ENCODE measurements around the gene SRGAP1. TPM values are rescaled to one million over a fixed set of nuclear protein-coding genes. Genes with fewer than 3 reads are reported as not detected.

Gene SRGAP1
- polyA plus RNA-seq, 1 donor (not counting 4 experiments of a cell fraction or from before 2014, with no cell fraction given), result 4.5 TPM

- no peaks in the 10 kb centered on the region for H4K20me1 ChIP-seq (ENCODE audit: control insufficient read depth, extremely low read depth, insufficient read depth, low read length)
- H3K9me3 ChIP-seq (ENCODE audit: control insufficient read depth, low read depth, low read length), result no peaks in the 10 kb centered on the region
- no peak for FAIRE-seq
- no peak for TF ChIP-seq EZH2 (IDR thresholded peaks at IDR 0.05; ENCODE audit: low read length)
- H3K36me3 ChIP-seq (ENCODE audit: control insufficient read depth in 2 of 2, extremely low read depth in 1 of 2, insufficient read depth in 2 of 2, low read length in 2 of 2), result no peaks in the 10 kb centered on the region
- DNase-seq (ENCODE audit: low read depth, low spot score), result no peak
- peaks cover 9% of the 10 kb centered on the region for H3K4me1 ChIP-seq (ENCODE audit: control insufficient read depth, extremely low read depth, insufficient read depth, low read length)
- H3K9me1 ChIP-seq (ENCODE audit: control insufficient read depth, extremely low read depth, insufficient read depth, low read length), result no peaks in the 10 kb centered on the region
- no peak overlapping the region for H3K4me3 ChIP-seq (ENCODE audit: control insufficient read depth in 2 of 3, extremely low read depth in 1 of 3, insufficient read depth in 2 of 3, low read depth in 1 of 3, low read length in 3 of 3)
- H3K9ac ChIP-seq (ENCODE audit: control insufficient read depth, extremely low read depth, insufficient read depth, low read length), result no peak overlapping the region
- H3K27me3 ChIP-seq (ENCODE audit: control insufficient read depth, extremely low read depth, insufficient read depth, low read length), result no peaks in the 10 kb centered on the region
- dilution Hi-C loops (cut with MboI; ENCODE audit: extremely low pct_ligation_motif_present, low sequenced_read_pairs), result no loop called here
- no peak overlapping the region for H3K4me2 ChIP-seq (ENCODE audit: control insufficient read depth, extremely low read depth, insufficient read depth, low read depth, low read length)
- no peak overlapping the region for H2AFZ ChIP-seq (ENCODE audit: control insufficient read depth, low read length)
- no peak overlapping the region for H3K27ac ChIP-seq (ENCODE audit: control insufficient read depth, insufficient read depth, low read length)
- peaks cover 16% of the 10 kb centered on the region for H3K79me2 ChIP-seq (ENCODE audit: control insufficient read depth, insufficient read depth, low read length)
These were observed 119.4 kb downstream of the SRGAP1 start for GRCh38 chr12:63963868-63964267.

GRCh38 chr12:63964301-63964700, 119.8 kb downstream of the SRGAP1 start:
- no peak for DNase-seq (ENCODE audit: low read depth, low spot score)
- Histone ChIP-seq H3K4me1 (ENCODE audit: control insufficient read depth, extremely low read depth, insufficient read depth, low read length) (peaks cover 9% of the 10 kb centered on the region), H3K4me2 (ENCODE audit: control insufficient read depth, extremely low read depth, insufficient read depth, low read depth, low read length) (no peak overlapping the region), H3K79me2 (ENCODE audit: control insufficient read depth, insufficient read depth, low read length) (peaks cover 16% of the 10 kb centered on the region), H3K27me3 (ENCODE audit: control insufficient read depth, extremely low read depth, insufficient read depth, low read length) (no peaks in the 10 kb centered on the region), H2AFZ (ENCODE audit: control insufficient read depth, low read length) (no peak overlapping the region), H3K9me3 (ENCODE audit: control insufficient read depth, low read depth, low read length) (no peaks in the 10 kb centered on the region), H3K36me3 (ENCODE audit: control insufficient read depth in 2 of 2, extremely low read depth in 1 of 2, insufficient read depth in 2 of 2, low read length in 2 of 2) (no peaks in the 10 kb centered on the region), H3K27ac (ENCODE audit: control insufficient read depth, insufficient read depth, low read length) (no peak overlapping the region), H3K4me3 (ENCODE audit: control insufficient read depth in 2 of 3, extremely low read depth in 1 of 3, insufficient read depth in 2 of 3, low read depth in 1 of 3, low read length in 3 of 3) (no peak overlapping the region), H3K9me1 (ENCODE audit: control insufficient read depth, extremely low read depth, insufficient read depth, low read length) (no peaks in the 10 kb centered on the region), H4K20me1 (ENCODE audit: control insufficient read depth, extremely low read depth, insufficient read depth, low read length) (no peaks in the 10 kb centered on the region), H3K9ac (ENCODE audit: control insufficient read depth, extremely low read depth, insufficient read depth, low read length) (no peak overlapping the region)
- TF ChIP-seq CTCF (optimal IDR thresholded peaks at IDR 0.05 in 1 of 3, IDR thresholded peaks at IDR 0.05 in 1 of 3, conservative IDR thresholded peaks at IDR 0.05 in 1 of 3; ENCODE audit: extremely low read depth in 1 of 3, insufficient read depth in 2 of 3, low read length in 3 of 3), result no peak
- no peak for TF ChIP-seq EZH2 (IDR thresholded peaks at IDR 0.05; ENCODE audit: low read length)
- dilution Hi-C loops (cut with MboI; ENCODE audit: extremely low pct_ligation_motif_present, low sequenced_read_pairs), result no loop called here
- FAIRE-seq, result no peak

- no peak overlapping the region for H3K27ac ChIP-seq (ENCODE audit: control insufficient read depth, insufficient read depth, low read length)
- dilution Hi-C loops (cut with MboI; ENCODE audit: extremely low pct_ligation_motif_present, low sequenced_read_pairs), result no loop called here
- peaks cover 12% of the 10 kb centered on the region for H3K79me2 ChIP-seq (ENCODE audit: control insufficient read depth, insufficient read depth, low read length)
- H3K9me1 ChIP-seq (ENCODE audit: control insufficient read depth, extremely low read depth, insufficient read depth, low read length), result no peaks in the 10 kb centered on the region
- no peak overlapping the region for H3K4me3 ChIP-seq (ENCODE audit: control insufficient read depth in 2 of 3, extremely low read depth in 1 of 3, insufficient read depth in 2 of 3, low read depth in 1 of 3, low read length in 3 of 3)
- H3K4me2 ChIP-seq (ENCODE audit: control insufficient read depth, extremely low read depth, insufficient read depth, low read depth, low read length), result no peak overlapping the region
- H3K36me3 ChIP-seq (ENCODE audit: control insufficient read depth in 2 of 2, extremely low read depth in 1 of 2, insufficient read depth in 2 of 2, low read length in 2 of 2), result no peaks in the 10 kb centered on the region
- H2AFZ ChIP-seq (ENCODE audit: control insufficient read depth, low read length), result no peak overlapping the region
- H3K9ac ChIP-seq (ENCODE audit: control insufficient read depth, extremely low read depth, insufficient read depth, low read length), result no peak overlapping the region
- H3K9me3 ChIP-seq (ENCODE audit: control insufficient read depth, low read depth, low read length), result no peaks in the 10 kb centered on the region
- TF ChIP-seq EZH2 (IDR thresholded peaks at IDR 0.05; ENCODE audit: low read length) (no peak), CTCF (optimal IDR thresholded peaks at IDR 0.05 in 1 of 3, IDR thresholded peaks at IDR 0.05 in 1 of 3, conservative IDR thresholded peaks at IDR 0.05 in 1 of 3; ENCODE audit: extremely low read depth in 1 of 3, insufficient read depth in 2 of 3, low read length in 3 of 3) (no peak)
- no peak for DNase-seq (ENCODE audit: low read depth, low spot score)
- peaks cover 9% of the 10 kb centered on the region for H3K4me1 ChIP-seq (ENCODE audit: control insufficient read depth, extremely low read depth, insufficient read depth, low read length)
- no peaks in the 10 kb centered on the region for H4K20me1 ChIP-seq (ENCODE audit: control insufficient read depth, extremely low read depth, insufficient read depth, low read length)
- H3K27me3 ChIP-seq (ENCODE audit: control insufficient read depth, extremely low read depth, insufficient read depth, low read length), result no peaks in the 10 kb centered on the region
- FAIRE-seq, result no peak
These were observed 121.6 kb downstream of the SRGAP1 start for GRCh38 chr12:63965936-63966605.
